C4-2B (cell line): ENCODE data around the gene CDKAL1.

ENCODE experiments used
- ZFX ChIP-seq: fragments of 450-650 bp; IDR thresholded peaks from 2 replicates; pipeline ENCODE4 v1.6.1; 2017
- TF ChIP-seq, protein P1 (sequence below): fragments of 450-650 bp; conservative IDR thresholded peaks from 2 replicates; pipeline ENCODE4 v1.5.1; 2017; ENCODE audit warnings: mild to moderate bottlenecking

DNA sequence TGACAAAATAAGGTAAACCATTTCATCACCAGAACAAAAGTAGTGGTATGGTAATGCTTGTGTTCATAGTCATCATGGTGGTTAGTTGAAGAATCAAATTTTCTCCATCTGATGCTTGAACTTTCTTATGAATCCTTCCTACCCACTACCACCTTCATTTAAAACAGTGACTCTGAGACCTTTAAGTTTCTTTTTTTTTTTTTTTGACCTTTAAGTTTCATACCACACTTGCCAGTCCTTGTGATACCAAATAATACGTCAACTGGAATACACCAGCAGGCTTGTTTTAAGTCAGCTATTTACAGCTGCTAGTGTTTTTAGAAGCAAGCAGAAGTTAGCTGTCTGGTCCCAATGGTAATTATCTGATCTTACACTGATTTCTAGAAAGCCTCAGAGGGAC, 645.9 kb downstream of the CDKAL1 start:
- TF ChIP-seq, protein P1, sequence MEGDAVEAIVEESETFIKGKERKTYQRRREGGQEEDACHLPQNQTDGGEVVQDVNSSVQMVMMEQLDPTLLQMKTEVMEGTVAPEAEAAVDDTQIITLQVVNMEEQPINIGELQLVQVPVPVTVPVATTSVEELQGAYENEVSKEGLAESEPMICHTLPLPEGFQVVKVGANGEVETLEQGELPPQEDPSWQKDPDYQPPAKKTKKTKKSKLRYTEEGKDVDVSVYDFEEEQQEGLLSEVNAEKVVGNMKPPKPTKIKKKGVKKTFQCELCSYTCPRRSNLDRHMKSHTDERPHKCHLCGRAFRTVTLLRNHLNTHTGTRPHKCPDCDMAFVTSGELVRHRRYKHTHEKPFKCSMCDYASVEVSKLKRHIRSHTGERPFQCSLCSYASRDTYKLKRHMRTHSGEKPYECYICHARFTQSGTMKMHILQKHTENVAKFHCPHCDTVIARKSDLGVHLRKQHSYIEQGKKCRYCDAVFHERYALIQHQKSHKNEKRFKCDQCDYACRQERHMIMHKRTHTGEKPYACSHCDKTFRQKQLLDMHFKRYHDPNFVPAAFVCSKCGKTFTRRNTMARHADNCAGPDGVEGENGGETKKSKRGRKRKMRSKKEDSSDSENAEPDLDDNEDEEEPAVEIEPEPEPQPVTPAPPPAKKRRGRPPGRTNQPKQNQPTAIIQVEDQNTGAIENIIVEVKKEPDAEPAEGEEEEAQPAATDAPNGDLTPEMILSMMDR: no peak
- no peak for TF ChIP-seq ZFX
